ENCODE data around the gene PRPF6.

Gene PRPF6

GRCh38 chr20:64040231-64041039 lies 59.5 kb downstream of the PRPF6 start:
- ATAC-seq: no peak
- TF ChIP-seq BACH2 (CRISPR knock-in tag; IDR thresholded peaks at IDR 0.05; ENCODE audit: borderline replicate concordance) (no peak), ZNF70 (CRISPR knock-in tag; IDR thresholded peaks at IDR 0.05) (no peak), ISL1 (CRISPR knock-in tag; IDR thresholded peaks at IDR 0.05) (no peak), TOX (CRISPR knock-in tag; IDR thresholded peaks at IDR 0.05; ENCODE audit: borderline replicate concordance) (no peak), SNAI2 (CRISPR knock-in tag; IDR thresholded peaks at IDR 0.05) (no peak), CSDC2 (CRISPR knock-in tag; IDR thresholded peaks at IDR 0.05) (no peak), ARNTL (CRISPR knock-in tag; IDR thresholded peaks at IDR 0.05; ENCODE audit: borderline replicate concordance, low read depth) (no peak), RARB (CRISPR knock-in tag; IDR thresholded peaks at IDR 0.05) (no peak), ESRRG (CRISPR knock-in tag; IDR thresholded peaks at IDR 0.05) (no peak), ZC3H10 (CRISPR knock-in tag; IDR thresholded peaks at IDR 0.05) (no peak), ZFP30 (CRISPR knock-in tag; IDR thresholded peaks at IDR 0.05) (no peak), GLIS3 (CRISPR knock-in tag; IDR thresholded peaks at IDR 0.05) (no peak), ZNF8 (CRISPR knock-in tag; IDR thresholded peaks at IDR 0.05) (no peak), TCF4 (CRISPR knock-in tag; IDR thresholded peaks at IDR 0.05; ENCODE audit: borderline replicate concordance) (no peak)
- TF ChIP-seq, protein P1, sequence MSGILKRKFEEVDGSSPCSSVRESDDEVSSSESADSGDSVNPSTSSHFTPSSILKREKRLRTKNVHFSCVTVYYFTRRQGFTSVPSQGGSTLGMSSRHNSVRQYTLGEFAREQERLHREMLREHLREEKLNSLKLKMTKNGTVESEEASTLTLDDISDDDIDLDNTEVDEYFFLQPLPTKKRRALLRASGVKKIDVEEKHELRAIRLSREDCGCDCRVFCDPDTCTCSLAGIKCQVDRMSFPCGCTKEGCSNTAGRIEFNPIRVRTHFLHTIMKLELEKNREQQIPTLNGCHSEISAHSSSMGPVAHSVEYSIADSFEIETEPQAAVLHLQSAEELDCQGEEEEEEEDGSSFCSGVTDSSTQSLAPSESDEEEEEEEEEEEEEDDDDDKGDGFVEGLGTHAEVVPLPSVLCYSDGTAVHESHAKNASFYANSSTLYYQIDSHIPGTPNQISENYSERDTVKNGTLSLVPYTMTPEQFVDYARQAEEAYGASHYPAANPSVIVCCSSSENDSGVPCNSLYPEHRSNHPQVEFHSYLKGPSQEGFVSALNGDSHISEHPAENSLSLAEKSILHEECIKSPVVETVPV (CRISPR knock-in tag; IDR thresholded peaks at IDR 0.05): no peak

DNA sequence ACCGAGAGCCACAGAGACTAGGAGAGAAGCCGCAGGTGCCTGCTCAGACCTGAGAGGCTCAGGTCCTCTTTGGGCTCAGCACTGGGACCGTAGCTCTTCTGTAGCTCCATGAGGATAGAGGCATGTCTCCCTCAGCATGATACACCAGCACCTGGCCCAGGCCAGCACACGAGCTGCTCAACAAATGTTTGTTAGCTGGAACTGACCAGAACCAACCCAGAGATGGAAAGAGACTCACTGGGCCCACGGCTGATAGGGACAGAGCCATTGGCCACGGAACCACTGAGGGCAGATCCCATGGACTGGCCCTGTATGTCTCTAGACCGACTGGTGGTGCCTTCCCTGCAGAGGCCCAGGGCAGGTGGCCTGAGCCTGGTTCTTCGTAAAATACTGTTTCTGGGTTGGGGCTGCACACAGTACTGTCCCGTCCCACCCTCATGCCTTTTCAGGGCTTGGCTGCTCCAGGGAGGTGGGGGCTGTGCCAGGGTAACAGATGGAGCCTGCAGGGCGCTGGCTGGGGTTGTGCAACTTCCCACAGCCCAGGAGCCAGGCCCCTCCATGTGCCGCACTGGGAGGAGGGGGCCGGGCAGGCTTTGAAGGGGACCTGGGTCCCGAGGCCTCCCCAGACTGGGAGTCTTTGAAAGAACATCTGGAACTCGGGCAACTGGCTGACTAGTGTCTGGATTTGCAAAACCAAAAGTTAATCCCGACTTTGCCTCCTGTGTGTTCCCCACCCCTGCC lies 60.3 kb downstream of the PRPF6 start:
- TF ChIP-seq RARB (CRISPR knock-in tag; IDR thresholded peaks at IDR 0.05) (no peak), CSDC2 (CRISPR knock-in tag; IDR thresholded peaks at IDR 0.05) (no peak), ZFP3 (CRISPR knock-in tag; IDR thresholded peaks at IDR 0.05) (no peak), GLIS3 (CRISPR knock-in tag; IDR thresholded peaks at IDR 0.05) (no peak), SNAI2 (CRISPR knock-in tag; IDR thresholded peaks at IDR 0.05) (no peak), ZFP30 (CRISPR knock-in tag; IDR thresholded peaks at IDR 0.05) (no peak), TOX (CRISPR knock-in tag; IDR thresholded peaks at IDR 0.05; ENCODE audit: borderline replicate concordance) (no peak), ZC3H10 (CRISPR knock-in tag; IDR thresholded peaks at IDR 0.05) (no peak), PPARA (CRISPR knock-in tag; IDR thresholded peaks at IDR 0.05; ENCODE audit: borderline replicate concordance) (no peak), ISL1 (CRISPR knock-in tag; IDR thresholded peaks at IDR 0.05) (no peak), ESRRG (CRISPR knock-in tag; IDR thresholded peaks at IDR 0.05) (no peak), BACH2 (CRISPR knock-in tag; IDR thresholded peaks at IDR 0.05; ENCODE audit: borderline replicate concordance) (no peak), TCF4 (CRISPR knock-in tag; IDR thresholded peaks at IDR 0.05; ENCODE audit: borderline replicate concordance) (no peak)
- TF ChIP-seq, protein P2, sequence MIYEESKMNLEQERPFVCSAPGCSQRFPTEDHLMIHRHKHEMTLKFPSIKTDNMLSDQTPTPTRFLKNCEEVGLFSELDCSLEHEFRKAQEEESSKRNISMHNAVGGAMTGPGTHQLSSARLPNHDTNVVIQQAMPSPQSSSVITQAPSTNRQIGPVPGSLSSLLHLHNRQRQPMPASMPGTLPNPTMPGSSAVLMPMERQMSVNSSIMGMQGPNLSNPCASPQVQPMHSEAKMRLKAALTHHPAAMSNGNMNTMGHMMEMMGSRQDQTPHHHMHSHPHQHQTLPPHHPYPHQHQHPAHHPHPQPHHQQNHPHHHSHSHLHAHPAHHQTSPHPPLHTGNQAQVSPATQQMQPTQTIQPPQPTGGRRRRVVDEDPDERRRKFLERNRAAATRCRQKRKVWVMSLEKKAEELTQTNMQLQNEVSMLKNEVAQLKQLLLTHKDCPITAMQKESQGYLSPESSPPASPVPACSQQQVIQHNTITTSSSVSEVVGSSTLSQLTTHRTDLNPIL (CRISPR knock-in tag; IDR thresholded peaks at IDR 0.05; ENCODE audit: low read depth): no peak
- TF ChIP-seq, protein P3, sequence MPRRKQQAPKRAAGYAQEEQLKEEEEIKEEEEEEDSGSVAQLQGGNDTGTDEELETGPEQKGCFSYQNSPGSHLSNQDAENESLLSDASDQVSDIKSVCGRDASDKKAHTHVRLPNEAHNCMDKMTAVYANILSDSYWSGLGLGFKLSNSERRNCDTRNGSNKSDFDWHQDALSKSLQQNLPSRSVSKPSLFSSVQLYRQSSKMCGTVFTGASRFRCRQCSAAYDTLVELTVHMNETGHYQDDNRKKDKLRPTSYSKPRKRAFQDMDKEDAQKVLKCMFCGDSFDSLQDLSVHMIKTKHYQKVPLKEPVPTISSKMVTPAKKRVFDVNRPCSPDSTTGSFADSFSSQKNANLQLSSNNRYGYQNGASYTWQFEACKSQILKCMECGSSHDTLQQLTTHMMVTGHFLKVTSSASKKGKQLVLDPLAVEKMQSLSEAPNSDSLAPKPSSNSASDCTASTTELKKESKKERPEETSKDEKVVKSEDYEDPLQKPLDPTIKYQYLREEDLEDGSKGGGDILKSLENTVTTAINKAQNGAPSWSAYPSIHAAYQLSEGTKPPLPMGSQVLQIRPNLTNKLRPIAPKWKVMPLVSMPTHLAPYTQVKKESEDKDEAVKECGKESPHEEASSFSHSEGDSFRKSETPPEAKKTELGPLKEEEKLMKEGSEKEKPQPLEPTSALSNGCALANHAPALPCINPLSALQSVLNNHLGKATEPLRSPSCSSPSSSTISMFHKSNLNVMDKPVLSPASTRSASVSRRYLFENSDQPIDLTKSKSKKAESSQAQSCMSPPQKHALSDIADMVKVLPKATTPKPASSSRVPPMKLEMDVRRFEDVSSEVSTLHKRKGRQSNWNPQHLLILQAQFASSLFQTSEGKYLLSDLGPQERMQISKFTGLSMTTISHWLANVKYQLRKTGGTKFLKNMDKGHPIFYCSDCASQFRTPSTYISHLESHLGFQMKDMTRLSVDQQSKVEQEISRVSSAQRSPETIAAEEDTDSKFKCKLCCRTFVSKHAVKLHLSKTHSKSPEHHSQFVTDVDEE (CRISPR knock-in tag; IDR thresholded peaks at IDR 0.05): no peak
- TF ChIP-seq, protein P1 (CRISPR knock-in tag; IDR thresholded peaks at IDR 0.05): no peak
- no peak for ATAC-seq

DNA sequence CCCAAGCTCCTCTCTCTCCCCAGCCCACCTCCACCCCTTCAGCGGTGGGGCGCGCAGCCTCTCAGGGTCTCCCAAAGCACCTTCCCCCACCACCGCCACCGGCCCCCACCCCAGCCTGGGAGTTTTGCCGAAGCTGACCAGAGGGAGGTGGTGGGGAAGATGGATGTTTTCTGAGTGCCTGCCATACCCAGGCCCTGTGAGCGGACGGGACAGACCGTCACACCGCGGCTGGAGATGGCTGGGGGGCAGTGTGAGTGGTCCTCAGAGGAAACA lies 60.8 kb downstream of the PRPF6 start:
- TF ChIP-seq, protein P4, sequence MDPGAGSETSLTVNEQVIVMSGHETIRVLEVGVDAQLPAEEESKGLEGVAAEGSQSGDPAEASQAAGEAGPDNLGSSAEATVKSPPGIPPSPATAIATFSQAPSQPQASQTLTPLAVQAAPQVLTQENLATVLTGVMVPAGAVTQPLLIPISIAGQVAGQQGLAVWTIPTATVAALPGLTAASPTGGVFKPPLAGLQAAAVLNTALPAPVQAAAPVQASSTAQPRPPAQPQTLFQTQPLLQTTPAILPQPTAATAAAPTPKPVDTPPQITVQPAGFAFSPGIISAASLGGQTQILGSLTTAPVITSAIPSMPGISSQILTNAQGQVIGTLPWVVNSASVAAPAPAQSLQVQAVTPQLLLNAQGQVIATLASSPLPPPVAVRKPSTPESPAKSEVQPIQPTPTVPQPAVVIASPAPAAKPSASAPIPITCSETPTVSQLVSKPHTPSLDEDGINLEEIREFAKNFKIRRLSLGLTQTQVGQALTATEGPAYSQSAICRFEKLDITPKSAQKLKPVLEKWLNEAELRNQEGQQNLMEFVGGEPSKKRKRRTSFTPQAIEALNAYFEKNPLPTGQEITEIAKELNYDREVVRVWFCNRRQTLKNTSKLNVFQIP (CRISPR knock-in tag; IDR thresholded peaks at IDR 0.05; ENCODE audit: borderline replicate concordance, low read depth): no peak
- TF ChIP-seq PPARA (CRISPR knock-in tag; IDR thresholded peaks at IDR 0.05; ENCODE audit: borderline replicate concordance) (no peak), TOX (CRISPR knock-in tag; IDR thresholded peaks at IDR 0.05; ENCODE audit: borderline replicate concordance) (no peak), ZC3H10 (CRISPR knock-in tag; IDR thresholded peaks at IDR 0.05) (no peak)
- no peak for ATAC-seq

Measured in SK-N-SH treated with all-trans-retinoic acid at 6 μM for 48 hours (cell line).